Epithelial cell of proximal tubule (primary cell): ENCODE results near the gene CORO2B. TPM values are rescaled to one million over a fixed set of nuclear protein-coding genes. Genes with fewer than 3 reads are reported as not detected.

Experiments used
- DNase-seq: peaks from one replicate; pipeline ENCODE4 v3.0.0-alpha.2; 2011; ENCODE audit warnings: low read depth
- H3K4me3 ChIP-seq: 2 replicates; pipeline ENCODE4 v1.5.1; 2011; ENCODE audit warnings: low read depth, mild to moderate bottlenecking, low read length
- CTCF ChIP-seq: conservative IDR thresholded peaks from 2 replicates; pipeline ENCODE4 v1.5.1; 2012; ENCODE audit warnings: low read depth, mild to moderate bottlenecking, low read length
- total RNA-seq: library from RNA; depleted of rRNA; stranded (reverse); fragments of >200 nt; gene quantifications from 2 replicates; pipeline ENCODE4 v1.2.3, GENCODE V29; 2015

The CORO2B gene
- total RNA-seq, 1 donor from 2014 or later = 18.3 TPM

GRCh38 chr15:68696414-68697363 is 117.9 kb downstream of the CORO2B start:
- H3K4me3 ChIP-seq = no peak overlapping the region
- no peak for DNase-seq
- TF ChIP-seq CTCF = no peak

GRCh38 chr15:68697711-68698690 is 119.2 kb downstream of the CORO2B start:
- DNase-seq = no peak
- no peak for TF ChIP-seq CTCF
- no peak overlapping the region for H3K4me3 ChIP-seq

- H3K4me3 ChIP-seq = no peak overlapping the region
- no peak for TF ChIP-seq CTCF
- DNase-seq = no peak
Observed at GRCh38 chr15:68698708-68699107, 119.9 kb downstream of the CORO2B start.

- no peak overlapping the region for H3K4me3 ChIP-seq
- no peak for DNase-seq
- no peak for TF ChIP-seq CTCF
Observed at GRCh38 chr15:68699124-68699880, 120.5 kb downstream of the CORO2B start.

GRCh38 chr15:68699881-68700454 is 121.2 kb downstream of the CORO2B start:
- DNase-seq = no peak
- no peak overlapping the region for H3K4me3 ChIP-seq
- no peak for TF ChIP-seq CTCF

GRCh38 chr15:68700455-68701123 is 121.8 kb downstream of the CORO2B start:
- H3K4me3 ChIP-seq = no peak overlapping the region
- no peak for TF ChIP-seq CTCF
- no peak for DNase-seq
